Gastroesophageal sphincter (tissue), 4 donors: Measurements from ENCODE around the gene GDF11. TPM values are rescaled to one million over a fixed set of nuclear protein-coding genes. Genes with fewer than 3 reads are reported as not detected.
A peak's percentile ranks its signal among the peaks of the same experiment; 100 is the strongest.

Experiments used
- ATAC-seq: fragments of 150-250 bp; one replicate; pipeline ENCODE4 v1.9.1; 2016; ENCODE audit warnings: mild to moderate bottlenecking, moderate library complexity
- H3K27ac ChIP-seq, 4 donors: fragments of 200-600 bp; sonication (generic) in 3 of 4; 1 replicate in 3 of 4; 2 replicates in 1 of 4; pipeline ENCODE4 v1.5.1; 2016 to 2019
- H3K27me3 ChIP-seq: fragments of 200-600 bp; sonication (generic); one replicate; pipeline ENCODE4 v1.5.1; 2019
- H3K36me3 ChIP-seq, 2 donors: fragments of 200-600 bp; sonication (generic); one replicate each; pipeline ENCODE4 v1.5.1; 2019; ENCODE audit warnings: control low read depth in 1 of 2
- H3K4me1 ChIP-seq, 3 donors: fragments of 200-600 bp; sonication (generic); 1 replicate in 2 of 3; 2 replicates in 1 of 3; pipeline ENCODE4 v1.5.1; 2016 to 2019; ENCODE audit warnings: control low read depth in 2 of 3
- H3K4me3 ChIP-seq, 2 donors: fragments of 200-600 bp; sonication (generic); one replicate each; pipeline ENCODE4 v1.5.1; 2019; ENCODE audit warnings: mild to moderate bottlenecking in 1 of 2, moderate library complexity in 1 of 2
- H3K9me3 ChIP-seq, 3 donors: fragments of 200-600 bp; sonication (generic); one replicate each; pipeline ENCODE4 v1.5.1; 2017 to 2019; ENCODE audit warnings: control low read depth in 2 of 3
- CTCF ChIP-seq, 4 experiments: fragments of 200-600 bp in 2 of 4; fragments of 450-650 bp in 2 of 4; sonication (generic) in 1 of 4; IDR thresholded peaks; one replicate each; pipeline ENCODE4 v1.5.1; 2017 to 2019; ENCODE audit warnings: antibody characterized with exemption in 4 of 4, mild to moderate bottlenecking in 2 of 4, moderate library complexity in 2 of 4
- EP300 ChIP-seq: sonication (generic); formaldehyde crosslinking; IDR thresholded peaks from one replicate; pipeline ENCODE4 v1.6.1; 2017; ENCODE audit warnings: antibody characterized with exemption, mild to moderate bottlenecking
- POLR2A ChIP-seq, 2 donors: fragments of 450-650 bp; IDR thresholded peaks; one replicate each; pipeline ENCODE4 v1.6.1; 2017; ENCODE audit warnings: antibody characterized with exemption in 2 of 2, mild to moderate bottlenecking in 2 of 2, moderate library complexity in 1 of 2
- POLR2AphosphoS5 ChIP-seq: sonication (generic); formaldehyde crosslinking; IDR thresholded peaks from one replicate; pipeline ENCODE4 v1.6.1; 2017; ENCODE audit warnings: antibody characterized with exemption
- WGBS, 2 donors: methylation state at CpG; one replicate each; pipeline ENCODE4 v1.1.5; 2018; ENCODE audit warnings: low coverage in 1 of 2; 5-methylcytosine and 5-hydroxymethylcytosine counted together
- total RNA-seq, 4 donors: library from RNA; depleted of rRNA; stranded (reverse); fragments of >200 nt; gene quantifications; one replicate each; pipeline ENCODE4 v1.1.0, GENCODE V29; 2016

GDF11 gene
- total RNA-seq, 4 donors from 2014 or later: 2.8 to 9.8 (median 3.6) TPM

GRCh38 chr12:55729819-55730818, 12.8 kb upstream of the GDF11 start:
- Histone ChIP-seq H3K27me3 (no peaks in the 10 kb centered on the region), H3K4me1 (peaks cover 6 to 60% (median 28%) of the 10 kb centered on the region in 3 donors), H3K27ac (peak overlapping the region; percentile 90 to 98 (median 97)), H3K4me3 (peak overlapping the region; percentile 76 to 78), H3K9me3 (no peaks in the 10 kb centered on the region), H3K36me3 (peaks cover 0 to 20% of the 10 kb centered on the region in 2 donors)
- peak; percentile 6 for ATAC-seq
- 4 to 9% methylated on average over 3 to 8 of the region's 19 CpGs for WGBS, 2 donors
- TF ChIP-seq POLR2A (IDR thresholded peaks at IDR 0.05) (peak in 1 of 2 donors; percentile 11), EP300 (no peak), POLR2AphosphoS5 (peak; percentile 16)

- no peak for TF ChIP-seq CTCF (IDR thresholded peaks at IDR 0.05)
- TF ChIP-seq EP300: no peak
- TF ChIP-seq POLR2A (IDR thresholded peaks at IDR 0.05): no peak
- TF ChIP-seq POLR2AphosphoS5: no peak
- no peaks in the 10 kb centered on the region for H3K36me3 ChIP-seq
- H3K27ac ChIP-seq: peak overlapping the region in 2 of 4 donors; percentile 40 to 42
- no peak for ATAC-seq
- peaks cover 0 to 46% (median 12%) of the 10 kb centered on the region in 3 donors for H3K4me1 ChIP-seq
- no peaks in the 10 kb centered on the region for H3K9me3 ChIP-seq
- WGBS, 2 donors: no CpG with 5 or more reads among the region's 4 CpGs
- H3K4me3 ChIP-seq: no peak overlapping the region
- no peaks in the 10 kb centered on the region for H3K27me3 ChIP-seq
These were observed 10.6 kb upstream of the GDF11 start for GRCh38 chr12:55732288-55732687.

GRCh38 chr12:55733021-55733555, 9.8 kb upstream of the GDF11 start:
- Histone ChIP-seq H3K4me1 (peaks cover 0 to 48% (median 14%) of the 10 kb centered on the region in 3 donors), H3K27me3 (no peaks in the 10 kb centered on the region), H3K27ac (no peak overlapping the region), H3K36me3 (no peaks in the 10 kb centered on the region), H3K9me3 (no peaks in the 10 kb centered on the region), H3K4me3 (no peak overlapping the region)
- WGBS, 2 donors: 60 to 86% methylated on average over 1 to 5 of the region's 14 CpGs
- no peak for ATAC-seq
- TF ChIP-seq POLR2AphosphoS5: no peak
- TF ChIP-seq POLR2A (IDR thresholded peaks at IDR 0.05): no peak
- TF ChIP-seq EP300: no peak
- no peak for TF ChIP-seq CTCF (IDR thresholded peaks at IDR 0.05)

GRCh38 chr12:55733858-55734257, 9.1 kb upstream of the GDF11 start:
- TF ChIP-seq POLR2AphosphoS5 (no peak), EP300 (no peak)
- no peaks in the 10 kb centered on the region for H3K9me3 ChIP-seq
- no peak overlapping the region for H3K27ac ChIP-seq
- 81 to 100% methylated on average over 1 to 2 of the region's 2 CpGs for WGBS, 2 donors
- no peak for ATAC-seq
- peaks cover 0 to 53% (median 16%) of the 10 kb centered on the region in 3 donors for H3K4me1 ChIP-seq
- no peaks in the 10 kb centered on the region for H3K27me3 ChIP-seq
- H3K4me3 ChIP-seq: no peak overlapping the region
- no peaks in the 10 kb centered on the region for H3K36me3 ChIP-seq

- WGBS, 2 donors: no CpG with 5 or more reads among the region's 3 CpGs
- Histone ChIP-seq H3K4me3 (no peak overlapping the region), H3K4me1 (peaks cover 0 to 51% (median 16%) of the 10 kb centered on the region in 3 donors), H3K27me3 (no peaks in the 10 kb centered on the region), H3K36me3 (no peaks in the 10 kb centered on the region), H3K9me3 (no peaks in the 10 kb centered on the region), H3K27ac (no peak overlapping the region)
- no peak for TF ChIP-seq POLR2A (IDR thresholded peaks at IDR 0.05)
- no peak for TF ChIP-seq EP300
- no peak for TF ChIP-seq CTCF (IDR thresholded peaks at IDR 0.05)
- TF ChIP-seq POLR2AphosphoS5: no peak
- ATAC-seq: no peak
These were observed 8.3 kb upstream of the GDF11 start for GRCh38 chr12:55734595-55734994.
